Measurements from ENCODE around the gene CTCFL.

CTCFL gene

DNA sequence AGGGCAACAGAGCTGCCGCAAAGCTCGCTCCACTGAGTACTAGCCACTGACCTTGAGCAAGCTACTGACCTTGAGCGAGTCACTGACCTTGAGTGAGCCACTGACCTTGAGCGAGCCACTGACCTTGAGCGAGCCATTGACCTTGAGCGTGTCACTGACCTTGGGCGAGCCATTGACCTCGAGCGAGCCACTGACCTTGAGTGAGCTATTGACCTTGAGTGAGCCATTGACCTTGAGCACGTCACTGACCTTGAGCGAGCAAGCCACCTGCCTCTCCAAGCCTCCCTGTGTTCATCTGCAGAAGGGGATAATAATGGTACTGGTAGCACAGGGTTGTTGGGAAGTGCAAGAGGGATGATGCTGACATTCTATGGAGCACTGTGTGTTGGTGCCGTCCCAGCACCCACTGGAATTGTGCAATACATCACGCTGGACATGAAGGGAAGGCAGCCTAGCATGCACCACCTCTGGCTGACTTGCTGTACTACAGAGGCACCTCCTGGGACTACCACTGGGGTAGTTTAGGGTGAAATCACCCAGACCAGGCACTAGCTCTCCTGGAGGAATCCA is 60.2 kb downstream of the CTCFL start:
- no peak for DNase-seq

DNA sequence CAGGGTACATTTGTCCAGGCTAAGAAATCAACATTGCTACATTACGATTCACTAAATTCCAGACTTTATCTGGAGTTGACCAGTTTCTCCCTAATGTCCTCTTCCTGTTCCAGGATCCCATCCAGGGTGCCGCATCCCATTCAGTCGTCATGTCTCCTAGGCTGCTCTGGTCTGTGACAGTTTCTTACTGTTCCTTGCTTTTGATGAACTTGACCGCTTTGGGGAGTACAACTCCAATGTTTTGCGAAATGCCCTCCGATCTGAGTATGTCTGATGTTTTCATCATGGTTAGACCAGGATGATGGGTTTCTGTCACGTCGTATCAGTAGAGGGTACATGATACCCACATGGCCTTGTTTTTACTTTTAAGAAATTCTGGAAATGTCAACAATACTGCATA is 62.2 kb downstream of the CTCFL start:
- DNase-seq = no peak

DNA sequence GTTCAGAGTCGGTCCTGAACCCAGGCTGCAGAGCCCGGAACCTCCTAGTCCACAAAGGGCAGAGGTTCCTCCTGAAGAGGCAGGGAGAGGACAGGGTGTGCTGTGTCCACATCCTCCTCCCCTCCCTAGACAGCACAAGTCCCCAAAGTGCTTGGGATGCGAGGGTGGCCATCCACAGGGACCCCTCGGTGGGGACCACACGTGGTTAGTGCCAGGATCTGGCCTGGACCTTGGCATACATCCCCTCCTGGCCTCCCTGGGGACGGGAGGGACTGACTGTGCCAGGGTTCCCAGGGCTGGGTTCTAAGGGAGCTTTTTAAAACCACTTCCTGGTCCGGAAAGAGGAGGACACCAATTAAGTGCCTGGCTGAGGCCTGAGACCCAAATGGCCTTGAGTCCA is 63.2 kb downstream of the CTCFL start:
- DNase-seq = no peak

DNA sequence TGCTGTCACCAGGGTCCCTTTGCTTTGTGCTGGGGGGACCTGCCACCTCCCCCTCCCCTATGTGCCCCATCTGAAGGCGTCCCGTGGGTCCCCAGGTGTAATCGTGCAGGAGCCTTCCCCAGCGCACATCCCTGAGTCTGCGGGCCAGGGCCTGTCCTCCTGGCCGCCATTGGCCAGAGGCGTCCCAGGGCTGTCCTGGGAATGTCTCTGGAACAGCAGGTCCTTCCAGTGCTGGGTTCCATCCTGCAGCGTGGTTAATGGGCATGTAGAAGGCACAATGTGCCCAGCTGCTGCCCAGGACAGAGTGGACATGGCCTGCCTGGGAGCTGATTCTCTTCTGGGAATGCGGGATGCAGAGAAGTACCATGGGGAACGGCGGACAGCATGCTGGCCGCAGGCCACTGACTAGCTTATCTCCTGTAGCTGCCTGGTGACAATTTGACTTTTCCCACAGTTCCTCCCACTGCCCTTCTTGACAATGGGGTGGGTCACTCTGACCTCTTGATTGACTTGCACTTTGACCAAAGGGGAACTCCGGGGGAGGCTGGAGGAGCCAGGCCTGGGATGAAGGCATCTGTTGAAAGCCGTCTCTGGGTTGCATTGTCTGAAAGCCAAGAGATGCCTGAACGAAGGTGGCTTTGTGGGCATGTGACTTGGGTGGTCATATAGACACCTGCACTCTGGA is 64.0 kb downstream of the CTCFL start:
- no peak for DNase-seq

DNA sequence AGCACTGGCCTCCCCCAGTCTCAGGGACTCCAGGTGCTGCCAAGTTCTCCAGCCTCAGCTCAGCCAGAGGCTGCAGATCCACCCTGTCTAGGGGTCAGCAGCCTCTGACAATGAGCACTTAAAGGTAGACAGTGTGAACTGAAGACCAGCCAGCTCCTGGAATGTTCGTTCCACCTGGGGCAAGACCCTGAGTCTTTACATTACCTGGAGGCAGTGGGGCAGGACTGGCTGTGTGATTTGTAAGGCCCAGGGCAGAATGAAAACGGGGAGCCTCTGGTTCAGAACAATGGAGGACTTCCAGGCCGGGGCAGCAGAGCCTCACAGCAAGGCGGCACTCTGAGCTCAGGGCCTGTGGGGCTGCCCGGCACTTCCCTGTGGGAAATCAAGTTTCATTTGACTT is 65.0 kb downstream of the CTCFL start:
- DNase-seq = no peak

DNA sequence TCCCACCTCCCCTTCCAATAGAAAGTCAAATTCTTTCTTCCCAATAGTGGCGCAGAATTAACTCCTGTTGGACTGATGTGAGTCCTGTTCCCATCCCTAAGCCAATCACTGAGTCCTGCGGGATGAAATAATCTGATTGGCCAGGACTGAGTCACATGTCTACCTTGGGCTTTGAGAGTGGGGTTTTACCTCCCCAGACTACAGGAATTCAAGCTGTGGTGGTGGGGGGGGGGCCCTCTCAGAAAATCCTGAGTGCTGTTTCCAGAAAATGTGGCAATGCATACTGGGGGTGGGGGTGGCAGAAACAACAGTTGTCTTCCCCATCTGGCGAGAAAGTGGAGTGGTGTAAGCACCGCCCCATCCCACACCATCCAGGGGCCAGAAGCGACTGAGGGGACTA is 65.7 kb downstream of the CTCFL start:
- DNase-seq = no peak

DNA sequence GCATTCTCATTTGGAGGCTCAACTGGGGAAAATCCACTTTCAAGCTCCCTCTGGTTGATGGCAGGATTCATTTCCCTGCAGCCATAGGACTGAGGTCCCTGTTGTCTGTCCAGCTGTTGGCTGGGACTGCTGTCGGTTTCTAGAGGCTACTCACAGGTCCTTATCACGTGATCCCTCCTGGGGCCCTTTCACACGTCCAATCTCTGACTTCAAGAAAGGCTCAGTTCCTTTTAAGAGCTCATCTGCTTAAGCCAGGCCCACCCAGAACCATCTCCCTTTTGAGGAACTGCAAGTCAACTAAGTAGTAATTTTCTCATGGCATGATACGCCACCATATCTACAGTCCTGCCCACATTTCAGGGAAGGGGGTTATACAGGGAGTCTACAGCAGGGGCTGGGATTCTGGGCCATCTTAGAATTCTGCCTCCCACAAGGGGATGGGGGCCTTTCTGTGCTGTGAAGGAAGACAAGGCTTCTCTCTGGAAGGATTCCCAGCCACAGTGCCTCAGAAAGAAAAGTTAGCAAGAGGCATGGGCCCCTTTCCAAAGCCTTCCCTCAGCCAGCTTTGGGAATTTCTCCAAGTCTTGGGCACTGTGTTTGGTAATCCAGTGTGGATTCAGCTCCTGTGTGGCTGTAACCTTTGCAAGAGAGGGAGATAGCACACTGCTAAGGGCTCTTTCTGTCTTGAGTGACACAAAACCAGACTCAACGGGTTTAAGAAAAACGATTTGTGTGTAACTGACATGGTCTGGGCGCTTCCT is 66.4 kb downstream of the CTCFL start:
- no peak for DNase-seq

DNA sequence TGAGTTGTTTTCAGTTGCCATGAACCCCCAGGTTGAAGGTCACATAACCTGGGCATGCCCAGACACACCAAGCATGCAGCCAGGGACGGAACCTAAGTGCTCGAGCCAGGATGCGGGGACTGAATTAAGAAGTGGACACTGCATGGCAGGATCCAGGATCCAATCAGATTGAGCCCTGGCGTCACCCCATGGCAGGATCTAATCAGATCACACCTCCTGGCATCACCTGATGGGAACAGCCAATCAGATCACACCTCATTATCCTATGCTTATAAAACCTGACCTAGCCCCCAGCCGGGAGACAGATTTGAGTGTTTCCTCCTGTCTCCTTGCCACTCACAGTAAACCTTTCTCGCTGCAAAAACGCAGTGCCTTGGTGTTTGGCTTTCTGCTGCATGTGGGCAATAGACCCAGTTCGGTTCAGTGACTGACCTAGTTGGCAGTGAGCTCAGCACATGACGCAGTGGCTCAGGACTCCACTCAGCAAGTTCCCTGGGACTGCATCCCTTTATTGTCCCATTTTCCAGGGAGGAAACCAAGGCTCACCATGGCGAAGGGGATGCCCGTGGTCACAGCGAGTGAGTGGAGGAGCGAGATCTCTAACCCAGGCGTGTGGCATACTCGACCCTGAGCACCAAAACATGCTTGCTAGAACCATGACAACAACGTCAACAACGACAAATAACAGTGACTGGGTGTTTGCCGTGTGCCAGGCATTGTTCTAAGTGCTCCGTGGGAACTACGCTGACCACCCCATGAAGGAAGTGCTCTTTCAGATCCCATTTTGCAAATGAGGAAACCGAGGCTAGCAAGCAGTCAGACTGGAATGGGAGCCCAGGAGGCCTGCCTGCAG is 67.5 kb downstream of the CTCFL start:
- no peak for DNase-seq

DNA sequence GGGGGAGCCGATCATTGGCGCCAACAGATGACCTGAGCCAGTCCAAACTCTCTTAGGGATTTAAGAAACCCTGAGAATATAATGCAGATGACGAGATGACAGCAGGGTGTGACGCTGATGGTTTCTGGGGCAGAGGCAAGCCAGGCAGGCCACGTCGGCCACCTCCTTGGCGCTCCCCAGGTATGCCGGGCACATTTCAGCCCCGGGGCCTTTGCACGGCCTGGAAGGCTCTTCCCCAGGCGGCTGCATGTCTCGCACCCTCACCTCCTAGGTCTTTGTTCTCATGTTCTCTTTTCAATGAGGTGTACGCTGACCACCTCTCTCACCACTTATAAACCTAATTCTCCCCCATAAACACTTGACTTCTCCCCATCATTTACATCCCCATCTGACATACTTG is 68.8 kb downstream of the CTCFL start:
- DNase-seq = no peak

DNA sequence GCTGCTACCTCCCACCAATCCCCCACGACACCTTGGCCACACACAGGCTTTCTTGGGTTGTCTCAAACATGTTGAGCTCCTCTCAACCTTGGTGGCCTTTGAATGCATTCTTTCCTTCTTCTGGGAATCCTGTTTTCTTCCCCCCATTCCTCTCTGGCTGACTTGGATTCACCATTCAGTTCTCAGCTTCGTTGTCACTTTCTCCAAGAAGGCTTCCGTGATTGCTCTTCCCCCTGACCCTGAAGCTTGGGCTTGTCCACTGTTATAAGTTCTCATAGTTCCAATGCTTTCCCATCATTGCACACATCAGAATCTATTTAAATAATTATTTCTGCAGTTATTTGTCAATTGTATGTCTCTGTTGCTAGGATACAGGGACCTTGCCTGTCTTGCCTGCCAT is 69.6 kb downstream of the CTCFL start:
- no peak for DNase-seq

DNA sequence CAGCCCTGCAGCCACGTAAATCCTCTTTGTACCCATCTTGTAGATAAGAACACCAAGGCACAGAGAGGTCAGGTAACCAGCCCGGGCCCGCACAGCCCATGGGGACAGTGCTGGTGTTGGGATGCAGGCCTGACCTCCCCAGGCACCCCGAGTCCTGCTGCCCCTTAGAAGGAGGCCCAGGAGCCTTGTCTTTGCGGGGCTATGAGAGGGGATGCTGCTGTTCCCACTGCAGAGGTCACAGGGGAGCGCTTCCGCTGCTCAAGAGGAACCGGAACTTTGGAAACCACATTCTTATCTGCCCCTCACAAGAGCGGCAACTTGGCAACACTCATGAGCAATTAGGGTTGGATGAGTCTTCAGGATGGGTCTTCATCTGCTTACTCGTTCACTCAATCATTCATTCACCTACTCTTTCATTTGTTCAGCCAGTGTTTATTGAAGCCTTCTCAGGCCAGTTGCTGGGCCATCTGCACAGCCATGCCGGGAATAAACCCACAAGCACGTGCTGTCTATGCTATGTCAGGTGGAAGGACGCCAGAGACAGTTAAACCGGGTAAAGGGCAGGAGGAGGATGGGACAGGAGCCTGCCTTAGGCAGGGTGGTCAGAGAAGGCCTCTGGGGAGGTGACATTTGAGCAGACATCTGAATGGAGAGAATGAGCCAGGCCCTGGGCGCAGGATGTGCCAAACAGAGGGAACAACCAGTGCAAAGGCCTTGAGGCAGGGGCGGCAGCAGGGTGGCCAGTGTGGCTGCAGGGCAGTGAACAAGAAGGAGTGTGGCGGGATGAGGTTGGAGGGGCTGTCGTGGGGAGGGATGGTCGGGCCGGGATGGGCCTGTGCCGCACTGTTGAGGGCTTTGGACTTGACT is 72.9 kb downstream of the CTCFL start:
- no peak for DNase-seq

DNA sequence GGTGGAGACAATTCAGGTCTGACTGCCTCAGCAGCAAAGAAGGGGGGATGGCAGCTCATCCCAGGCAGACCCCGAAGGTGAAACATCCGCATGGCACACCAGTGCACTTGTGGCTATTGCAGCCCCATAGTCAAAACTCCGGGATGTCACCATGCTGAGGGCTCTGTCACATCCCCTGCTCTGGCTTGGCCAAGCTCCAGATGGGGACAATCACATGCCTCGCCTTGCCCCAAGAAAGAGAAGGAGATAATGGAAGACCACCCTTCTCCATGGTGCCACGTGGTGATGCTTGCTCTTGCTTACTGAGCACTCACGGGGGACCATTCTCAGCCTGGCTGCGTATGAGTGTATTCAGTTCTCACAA is 73.5 kb downstream of the CTCFL start:
- DNase-seq = no peak

DNA sequence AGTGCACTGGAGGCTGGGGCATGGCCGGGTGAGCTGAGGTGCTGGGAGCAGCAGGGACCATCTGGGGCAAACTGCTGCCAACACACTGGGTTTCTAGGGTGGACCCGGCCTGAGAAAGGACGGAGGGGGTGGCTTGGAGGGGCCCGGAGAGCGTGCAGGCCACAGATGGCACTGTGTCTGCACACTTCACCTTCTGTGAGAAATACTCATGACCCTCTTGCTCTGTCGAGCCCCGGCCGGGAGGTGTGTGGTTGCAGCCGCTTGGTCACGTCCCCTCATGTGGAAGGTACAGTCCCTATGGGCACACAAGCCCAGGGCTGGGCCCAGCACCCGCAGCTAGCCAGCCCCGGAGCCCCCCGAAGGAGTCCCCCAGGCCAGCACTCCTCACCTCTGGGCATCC is 74.0 kb downstream of the CTCFL start:
- DNase-seq = no peak

DNA sequence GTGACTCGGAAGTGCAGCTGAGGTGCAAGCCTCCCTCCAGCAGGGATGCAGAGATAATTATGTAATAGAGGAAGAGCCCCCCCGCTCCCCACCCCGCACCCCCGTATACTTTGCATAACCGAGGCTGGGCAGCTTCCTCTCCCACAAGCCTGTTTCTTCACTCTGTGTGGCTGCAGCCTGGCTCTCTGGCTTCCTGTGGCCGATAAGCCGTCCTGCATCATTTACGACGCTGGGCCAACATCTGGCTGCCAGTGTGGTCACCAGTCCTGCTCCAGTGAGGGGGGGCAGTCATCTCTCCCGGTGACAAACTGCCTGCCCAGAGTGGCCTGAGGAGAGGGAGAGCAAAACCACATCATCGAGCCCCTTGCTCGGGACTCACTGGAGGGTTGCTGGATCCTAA is 74.5 kb downstream of the CTCFL start:
- no peak for DNase-seq

DNA sequence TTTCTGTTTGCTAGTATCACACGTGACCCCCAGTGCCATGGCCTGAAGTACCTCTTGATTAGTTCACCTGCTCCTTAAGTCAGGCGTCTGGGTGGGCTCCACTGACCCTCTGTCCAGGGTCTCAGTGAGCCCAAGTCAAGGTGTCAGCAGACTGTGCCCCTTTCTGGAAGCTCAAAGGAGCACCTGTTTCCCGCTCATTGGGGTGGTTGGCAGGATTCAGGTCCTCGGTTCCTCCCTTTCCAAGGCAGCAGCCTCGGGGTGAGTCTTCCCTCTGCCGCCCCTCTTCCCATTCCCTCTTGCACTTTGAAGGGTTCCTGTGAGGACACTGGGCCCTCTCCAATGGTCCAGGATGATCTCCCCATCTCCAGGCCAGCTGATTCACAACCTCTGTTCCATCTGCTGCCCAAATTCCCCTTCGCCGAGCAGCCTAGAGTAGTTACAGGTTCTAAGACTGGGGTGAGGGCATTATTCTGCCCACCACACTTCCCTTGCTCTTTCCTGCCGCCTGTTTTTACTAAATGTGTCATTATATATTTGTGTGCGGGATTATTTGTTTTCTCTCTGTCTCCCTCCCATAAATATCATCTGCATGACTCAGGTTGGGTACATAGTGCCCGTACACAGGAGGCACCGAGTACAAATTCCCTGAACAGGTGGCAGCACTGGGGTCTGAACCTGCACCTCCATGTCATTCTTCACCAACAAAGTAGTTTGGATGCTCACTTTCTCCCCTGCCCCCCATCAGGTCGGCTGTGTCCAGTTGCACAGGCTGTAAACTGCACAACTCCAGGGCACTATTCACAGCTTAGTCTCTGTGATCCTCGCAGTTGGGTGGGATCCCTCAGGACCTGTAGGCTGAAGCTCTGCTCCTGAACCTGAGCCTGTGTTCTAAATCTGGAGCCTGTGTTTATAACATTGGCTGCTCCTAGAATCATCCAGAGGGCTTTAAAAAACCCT is 75.3 kb downstream of the CTCFL start:
- no peak for DNase-seq

DNA sequence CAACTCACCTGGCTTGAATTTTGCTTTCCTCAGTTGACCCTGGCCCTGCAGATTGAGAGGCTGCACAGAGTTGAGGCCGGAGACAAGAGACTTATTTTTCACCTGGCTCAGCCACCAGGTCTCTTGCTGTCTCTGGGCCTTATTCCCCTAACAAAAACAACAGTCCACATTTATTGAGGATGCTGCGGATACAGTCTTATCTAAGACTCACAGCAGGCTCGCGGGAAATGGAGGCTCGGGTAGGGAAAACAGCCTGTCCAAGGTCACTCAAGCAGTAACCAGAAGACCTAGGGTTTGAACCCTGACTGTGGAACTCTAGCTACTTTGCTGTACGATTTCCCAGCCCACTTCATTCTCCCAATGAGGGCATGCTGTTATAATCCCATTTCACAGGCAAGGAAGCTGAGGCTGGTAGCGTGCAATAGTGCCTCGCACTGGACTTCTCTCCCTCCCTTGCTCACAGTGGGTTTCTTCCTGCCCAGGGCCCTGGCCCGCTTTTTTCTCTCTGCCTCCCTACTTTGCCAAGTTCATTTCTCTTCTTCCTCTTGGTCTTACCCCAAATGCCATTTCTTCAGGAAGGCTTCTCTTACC is 76.1 kb downstream of the CTCFL start:
- DNase-seq = no peak
